ENCODE results near the gene OPCML.

The OPCML gene

GRCh38 chr11:133350045-133350444, 182.3 kb downstream of the OPCML start:
- DNase-seq = no peak

GRCh38 chr11:133347988-133348387, 184.3 kb downstream of the OPCML start:
- no peak for DNase-seq

GRCh38 chr11:133346137-133346536, 186.2 kb downstream of the OPCML start:
- DNase-seq = no peak

GRCh38 chr11:133343951-133344350, 188.3 kb downstream of the OPCML start:
- no peak for DNase-seq

- no peak for DNase-seq
These were observed 192.7 kb downstream of the OPCML start for GRCh38 chr11:133339495-133340140.

- DNase-seq = no peak
These were observed 193.7 kb downstream of the OPCML start for GRCh38 chr11:133338588-133338987.

GRCh38 chr11:133337951-133338418, 194.3 kb downstream of the OPCML start:
- DNase-seq = no peak

- no peak for DNase-seq
These were observed 195.1 kb downstream of the OPCML start for GRCh38 chr11:133337193-133337592.

- no peak for DNase-seq
These were observed 201.3 kb downstream of the OPCML start for GRCh38 chr11:133331031-133331430.

- no peak for DNase-seq
These were observed 205.5 kb downstream of the OPCML start for GRCh38 chr11:133326849-133327248.

- no peak for DNase-seq
These were observed 206.0 kb downstream of the OPCML start for GRCh38 chr11:133326332-133326731.

- DNase-seq = no peak
These were observed 206.6 kb downstream of the OPCML start for GRCh38 chr11:133325711-133326110.

GRCh38 chr11:133323354-133323753, 208.9 kb downstream of the OPCML start:
- DNase-seq = no peak

GRCh38 chr11:133318221-133318620, 214.1 kb downstream of the OPCML start:
- DNase-seq = no peak

- DNase-seq = no peak
These were observed 221.1 kb downstream of the OPCML start for GRCh38 chr11:133311230-133311629.

- no peak for DNase-seq
These were observed 226.3 kb downstream of the OPCML start for GRCh38 chr11:133306019-133306418.

- no peak for DNase-seq
These were observed 226.9 kb downstream of the OPCML start for GRCh38 chr11:133305208-133305956.

- DNase-seq = no peak
These were observed 229.0 kb downstream of the OPCML start for GRCh38 chr11:133303262-133303661.

GRCh38 chr11:133302056-133302455, 230.2 kb downstream of the OPCML start:
- no peak for DNase-seq

- DNase-seq = no peak
These were observed 231.6 kb downstream of the OPCML start for GRCh38 chr11:133300666-133301065.

- no peak for DNase-seq
These were observed 240.5 kb downstream of the OPCML start for GRCh38 chr11:133291780-133292179.

GRCh38 chr11:133285359-133285758, 246.9 kb downstream of the OPCML start:
- DNase-seq = no peak

GRCh38 chr11:133284156-133284555, 248.1 kb downstream of the OPCML start:
- no peak for DNase-seq

GRCh38 chr11:133277886-133278285, 254.4 kb downstream of the OPCML start:
- no peak for DNase-seq
